Keratinocyte (primary cell): ENCODE data around the gene YIPF2. TPM values are rescaled to one million over a fixed set of nuclear protein-coding genes. Genes with fewer than 3 reads are reported as not detected.
"Not testable (repeated sequence)": the region's sequence is repeated elsewhere in the genome, so short reads cannot be mapped to it uniquely, and the experiment has no call there.

Experiments
- DNase-seq: peaks from one replicate; pipeline ENCODE4 v3.0.0-alpha.2; 2011; ENCODE audit warnings: low read depth, missing footprints, low spot score
- FAIRE-seq: peaks from 2 replicates; lab custom pipeline; 2011; peaks lifted over from hg19 to GRCh38; lab: Jason Lieb, UNC
- H2AFZ ChIP-seq: 2 replicates; pipeline ENCODE4 v1.6.0; 2012; ENCODE audit warnings: low read length, control low read depth, inconsistent platforms; ENCODE audit not compliant: control insufficient read depth
- H3K27ac ChIP-seq: 2 replicates; pipeline ENCODE4 v1.5.1; 2011; ENCODE audit warnings: low read length; ENCODE audit not compliant: control insufficient read depth, insufficient read depth
- H3K27me3 ChIP-seq: 3 replicates; pipeline ENCODE4 v1.6.0; 2011; ENCODE audit warnings: low read length; ENCODE audit not compliant: control insufficient read depth, insufficient read depth; ENCODE audit errors: extremely low read depth
- H3K36me3 ChIP-seq, 2 experiments: 2 replicates in 1 of 2; 3 replicates in 1 of 2; pipeline ENCODE4 v1.5.1; 2011; ENCODE audit warnings: low read length in 2 of 2, mild to moderate bottlenecking in 1 of 2; ENCODE audit not compliant: control insufficient read depth in 2 of 2, insufficient read depth in 2 of 2; ENCODE audit errors: extremely low read depth in 1 of 2
- H3K4me1 ChIP-seq: 3 replicates; pipeline ENCODE4 v1.5.1; 2011; ENCODE audit warnings: low read length; ENCODE audit not compliant: control insufficient read depth, insufficient read depth; ENCODE audit errors: extremely low read depth
- H3K4me2 ChIP-seq: 3 replicates; pipeline ENCODE4 v1.6.0; 2011; ENCODE audit warnings: low read depth, low read length; ENCODE audit not compliant: control insufficient read depth, insufficient read depth; ENCODE audit errors: extremely low read depth
- H3K4me3 ChIP-seq, 3 experiments: fragments of 200-600 bp in 1 of 3; sonication (generic) in 1 of 3; 2 replicates in 2 of 3; 3 replicates in 1 of 3; pipeline ENCODE4 v1.5.1; 2011 to 2016; ENCODE audit warnings: low read length in 3 of 3, mild to moderate bottlenecking in 3 of 3, control low read depth in 2 of 3, inconsistent platforms in 1 of 3, low read depth in 1 of 3, mixed read lengths in 1 of 3, mixed run types in 1 of 3, moderate library complexity in 1 of 3; ENCODE audit not compliant: control insufficient read depth in 2 of 3, insufficient read depth in 2 of 3; ENCODE audit errors: extremely low read depth in 1 of 3
- H3K79me2 ChIP-seq: 2 replicates; pipeline ENCODE4 v1.6.0; 2012; ENCODE audit warnings: low read length; ENCODE audit not compliant: control insufficient read depth, insufficient read depth
- H3K9ac ChIP-seq: 3 replicates; pipeline ENCODE4 v1.6.0; 2011; ENCODE audit warnings: low read length; ENCODE audit not compliant: control insufficient read depth, insufficient read depth; ENCODE audit errors: extremely low read depth
- H3K9me1 ChIP-seq: 3 replicates; pipeline ENCODE4 v1.6.0; 2011; ENCODE audit warnings: low read length; ENCODE audit not compliant: control insufficient read depth, insufficient read depth; ENCODE audit errors: extremely low read depth
- H3K9me3 ChIP-seq: 2 replicates; pipeline ENCODE4 v1.5.1; 2012; ENCODE audit warnings: low read depth, low read length; ENCODE audit not compliant: control insufficient read depth
- H4K20me1 ChIP-seq: 3 replicates; pipeline ENCODE4 v1.6.0; 2011; ENCODE audit warnings: low read length; ENCODE audit not compliant: control insufficient read depth, insufficient read depth; ENCODE audit errors: extremely low read depth
- EZH2 ChIP-seq: IDR thresholded peaks from one replicate; pipeline ENCODE4 v1.6.1; 2012; ENCODE audit warnings: inconsistent platforms, mild to moderate bottlenecking, low read length, moderate library complexity
- dilution Hi-C: fragments of 300-500 bp; cut with MboI; formaldehyde crosslinking; loops from one replicate; pipeline ENCODE4 v1.7.0; 2020; ENCODE audit warnings: low sequenced_read_pairs; ENCODE audit not compliant: extremely low pct_ligation_motif_present
- polyA plus RNA-seq, 5 experiments: library from polyadenylated mRNA; depleted of rRNA in 3 of 5; stranded (reverse) in 3 of 5; stranded (forward) in 1 of 5; unstranded in 1 of 5; fragments of >200 nt; gene quantifications; 1 replicate in 1 of 5; 2 replicates in 3 of 5; 3 replicates in 1 of 5; pipeline versions ENCODE4 v1.2.1 to v1.2.3, GENCODE V29; 2011 to 2012; ENCODE audit warnings: missing spikeins in 2 of 5, low read depth in 1 of 5, low replicate concordance in 1 of 5
- TF ChIP-seq, protein P1 (sequence below), 3 experiments: IDR thresholded peaks in 1 of 3; conservative IDR thresholded peaks in 1 of 3; optimal IDR thresholded peaks in 1 of 3; 2 replicates in 2 of 3; 3 replicates in 1 of 3; pipeline versions ENCODE3 to v1.5.1; 2011; ENCODE audit warnings: low read length in 3 of 3, mild to moderate bottlenecking in 3 of 3, moderate library complexity in 2 of 3, control low read depth in 1 of 3, inconsistent platforms in 1 of 3; ENCODE audit not compliant: insufficient read depth in 2 of 3; ENCODE audit errors: extremely low read depth in 1 of 3

The YIPF2 gene
- polyA plus RNA-seq, 1 donor (not counting 4 experiments of a cell fraction or from before 2014, with no cell fraction given): 26.9 TPM

GRCh38 chr19:10961073-10961860, 32.8 kb upstream of the YIPF2 start:
- Histone ChIP-seq H3K9me1 (no peaks in the 10 kb centered on the region), H3K4me2 (peak overlapping the region; percentile 98), H3K27me3 (no peaks in the 10 kb centered on the region), H3K4me3 (peak overlapping the region; percentile 64 to 98 (median 98)), H3K27ac (peak overlapping the region; percentile 78), H3K4me1 (peaks cover 21% of the 10 kb centered on the region), H4K20me1 (peaks cover 17% of the 10 kb centered on the region), H2AFZ (peak overlapping the region; percentile 37), H3K9me3 (no peaks in the 10 kb centered on the region), H3K79me2 (peaks cover 49% of the 10 kb centered on the region), H3K9ac (peak overlapping the region; percentile 90), H3K36me3 (peaks cover 0 to 6% of the 10 kb centered on the region in 2 experiments)
- DNase-seq: no peak
- FAIRE-seq: no peak
- dilution Hi-C loops: no loop called here
- TF ChIP-seq, protein P1, sequence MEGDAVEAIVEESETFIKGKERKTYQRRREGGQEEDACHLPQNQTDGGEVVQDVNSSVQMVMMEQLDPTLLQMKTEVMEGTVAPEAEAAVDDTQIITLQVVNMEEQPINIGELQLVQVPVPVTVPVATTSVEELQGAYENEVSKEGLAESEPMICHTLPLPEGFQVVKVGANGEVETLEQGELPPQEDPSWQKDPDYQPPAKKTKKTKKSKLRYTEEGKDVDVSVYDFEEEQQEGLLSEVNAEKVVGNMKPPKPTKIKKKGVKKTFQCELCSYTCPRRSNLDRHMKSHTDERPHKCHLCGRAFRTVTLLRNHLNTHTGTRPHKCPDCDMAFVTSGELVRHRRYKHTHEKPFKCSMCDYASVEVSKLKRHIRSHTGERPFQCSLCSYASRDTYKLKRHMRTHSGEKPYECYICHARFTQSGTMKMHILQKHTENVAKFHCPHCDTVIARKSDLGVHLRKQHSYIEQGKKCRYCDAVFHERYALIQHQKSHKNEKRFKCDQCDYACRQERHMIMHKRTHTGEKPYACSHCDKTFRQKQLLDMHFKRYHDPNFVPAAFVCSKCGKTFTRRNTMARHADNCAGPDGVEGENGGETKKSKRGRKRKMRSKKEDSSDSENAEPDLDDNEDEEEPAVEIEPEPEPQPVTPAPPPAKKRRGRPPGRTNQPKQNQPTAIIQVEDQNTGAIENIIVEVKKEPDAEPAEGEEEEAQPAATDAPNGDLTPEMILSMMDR (optimal IDR thresholded peaks at IDR 0.05 in 1 of 3, IDR thresholded peaks at IDR 0.05 in 1 of 3, conservative IDR thresholded peaks at IDR 0.05 in 1 of 3; ENCODE audit: extremely low read depth in 1 of 3, insufficient read depth in 2 of 3, low read length in 3 of 3): no peak
- no peak for TF ChIP-seq EZH2

DNA sequence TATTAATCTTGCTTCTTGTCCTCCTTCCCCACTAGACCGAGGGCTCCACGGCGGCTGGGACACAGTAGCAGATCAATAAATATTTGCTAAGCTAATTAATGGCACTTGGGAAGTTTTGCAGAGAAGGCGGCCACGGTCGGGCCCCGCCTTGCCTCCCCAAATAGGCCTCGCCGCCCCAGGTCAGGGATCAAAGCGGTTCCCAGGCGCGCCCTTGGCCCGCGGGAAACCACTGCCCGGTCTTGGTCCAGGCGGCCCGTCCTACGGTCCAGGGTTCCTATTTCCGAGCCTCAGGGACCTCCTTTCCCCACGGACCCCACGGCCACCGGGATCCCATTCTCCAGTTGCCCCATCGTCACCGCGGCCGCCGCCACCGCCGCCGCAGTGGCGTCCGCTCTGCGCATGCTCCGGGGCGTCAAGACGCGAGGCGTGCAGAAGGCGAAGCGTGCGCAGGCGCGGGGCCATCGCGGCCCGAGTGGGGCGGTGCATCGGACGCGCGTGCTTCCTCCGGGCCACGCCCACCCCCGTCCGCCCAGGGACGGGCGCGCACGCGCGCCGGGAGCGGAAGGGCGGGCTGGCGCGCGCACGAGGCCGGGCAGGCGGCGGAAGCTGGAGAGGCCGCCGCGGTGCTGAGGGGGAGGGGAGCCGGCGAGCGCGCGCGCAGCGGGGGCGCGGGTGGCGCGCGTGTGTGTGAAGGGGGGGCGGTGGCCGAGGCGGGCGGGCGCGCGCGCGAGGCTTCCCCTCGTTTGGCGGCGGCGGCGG, 32.1 kb upstream of the YIPF2 start, which contains the start of gene SMARCA4:
TSS of gene SMARCA4 (plus strand) at position 717 of the 759 bp plus-strand sequence. CDS start 23,122 bp downstream, outside the sequence.
- H3K27me3 ChIP-seq: no peaks in the 10 kb centered on the region
- H3K9ac ChIP-seq: peak within 1 kb of the TSS; percentile 92
- DNase-seq: peak; percentile 69
- peak within 1 kb of the TSS; percentile 78 for H3K27ac ChIP-seq
- peaks cover 21% of the 10 kb centered on the region for H3K4me1 ChIP-seq
- H3K4me2 ChIP-seq: peak within 1 kb of the TSS; percentile 98
- peak within 1 kb of the TSS; percentile 59 for H2AFZ ChIP-seq
- no peak for FAIRE-seq
- H3K9me3 ChIP-seq: no peaks in the 10 kb centered on the region
- H3K79me2 ChIP-seq: peaks cover 45% of the 10 kb centered on the region
- peaks cover 16% of the 10 kb centered on the region for H4K20me1 ChIP-seq
- TF ChIP-seq, protein P1 (optimal IDR thresholded peaks at IDR 0.05 in 1 of 3, IDR thresholded peaks at IDR 0.05 in 1 of 3, conservative IDR thresholded peaks at IDR 0.05 in 1 of 3; ENCODE audit: extremely low read depth in 1 of 3, insufficient read depth in 2 of 3, low read length in 3 of 3): no peak
- TF ChIP-seq EZH2: no peak
- no peaks in the 10 kb centered on the region for H3K9me1 ChIP-seq
- H3K4me3 ChIP-seq: peak within 1 kb of the TSS; percentile 78 to 98 (median 98)
- peaks cover 0 to 6% of the 10 kb centered on the region in 2 experiments for H3K36me3 ChIP-seq
- dilution Hi-C loops: no loop called here

DNA sequence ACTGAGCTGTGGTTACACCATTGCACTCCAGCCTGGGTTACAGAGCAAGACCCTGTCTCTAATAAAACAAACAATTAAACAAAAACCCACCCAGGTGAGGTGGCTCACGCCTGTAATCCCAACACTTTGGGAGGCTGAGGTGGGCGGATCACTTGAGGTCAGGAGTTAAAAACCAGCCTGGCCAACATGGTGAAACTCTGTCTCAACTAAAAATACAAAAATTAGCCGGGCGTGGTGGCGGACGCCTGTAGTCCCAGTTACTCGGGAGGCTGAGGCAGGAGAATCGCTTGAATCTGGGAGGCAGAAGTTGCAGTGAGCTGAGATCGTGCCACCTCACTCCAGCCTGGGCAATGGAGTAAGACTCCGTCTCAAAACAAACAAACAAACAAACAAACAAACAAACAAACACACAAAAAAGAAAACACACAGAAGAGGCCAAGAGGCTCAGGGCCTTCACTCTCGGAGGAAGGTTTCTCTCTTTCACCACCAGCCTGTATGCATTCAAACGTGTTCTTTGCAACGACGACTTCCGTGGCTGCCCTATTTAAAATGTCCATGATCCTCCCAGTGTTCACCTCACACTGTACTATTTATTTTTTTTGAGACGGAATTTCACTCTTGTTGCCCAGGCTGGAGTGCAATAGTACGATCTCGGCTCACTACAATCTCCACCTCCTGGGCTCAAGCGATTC, 31.0 kb upstream of the YIPF2 start:
- H2AFZ ChIP-seq, H3K36me3 ChIP-seq, H3K9me3 ChIP-seq, H3K9me1 ChIP-seq, H4K20me1 ChIP-seq, FAIRE-seq, H3K27me3 ChIP-seq, dilution Hi-C loops, DNase-seq: not testable (repeated sequence)
- H3K9ac ChIP-seq: peak overlapping the region; percentile 92
- peak overlapping the region; percentile 76 for H3K27ac ChIP-seq
- H3K4me3 ChIP-seq: peak overlapping the region in 1 of 3 experiments; percentile 82
- peaks cover 34% of the 10 kb centered on the region for H3K79me2 ChIP-seq
- peak overlapping the region; percentile 90 for H3K4me2 ChIP-seq
- peaks cover 23% of the 10 kb centered on the region for H3K4me1 ChIP-seq
